ENCODE measurements around the gene GGCX.
"Not testable (repeated sequence)": the region's sequence is repeated elsewhere in the genome, so short reads cannot be mapped to it uniquely, and the experiment has no call there.

The GGCX gene

GRCh38 chr2:85561280-85562212 is at the start of gene GGCX:
GGCX (minus strand) TSS chr2:85561493; CDS start chr2:85561428, 65 bp downstream.
- DNase-seq (ENCODE audit: low read depth in 2 of 2) = peak; percentile 91 to 92

- DNase-seq (ENCODE audit: low read depth in 2 of 2) = no peak
Measured at GRCh38 chr2:85607268-85608215, 46.2 kb upstream of the GGCX start.

- DNase-seq (ENCODE audit: low read depth in 2 of 2) = no peak
Measured at GRCh38 chr2:85606116-85606455, 44.8 kb upstream of the GGCX start.

GRCh38 chr2:85605406-85606115 is 44.3 kb upstream of the GGCX start:
- no peak for DNase-seq (ENCODE audit: low read depth in 2 of 2)

- DNase-seq (ENCODE audit: low read depth in 2 of 2) = no peak
Measured at GRCh38 chr2:85604568-85605339, 43.5 kb upstream of the GGCX start.

- DNase-seq (ENCODE audit: low read depth in 2 of 2) = not testable (repeated sequence)
Measured at GRCh38 chr2:85604133-85604444, 42.8 kb upstream of the GGCX start.

GRCh38 chr2:85602476-85603234 is 41.4 kb upstream of the GGCX start, which contains the start of gene TMEM150A:
TMEM150A (minus strand) TSS chr2:85602698; CDS start chr2:85601948, 750 bp downstream.
- peak; percentile 70 to 74 for DNase-seq (ENCODE audit: low read depth in 2 of 2)

GRCh38 chr2:85601771-85602475 is 40.6 kb upstream of the GGCX start:
- DNase-seq (ENCODE audit: low read depth in 2 of 2) = no peak

- DNase-seq (ENCODE audit: low read depth in 2 of 2) = no peak
Measured at GRCh38 chr2:85600951-85601770, 39.9 kb upstream of the GGCX start.

- DNase-seq (ENCODE audit: low read depth in 2 of 2) = no peak
Measured at GRCh38 chr2:85600235-85600575, 38.9 kb upstream of the GGCX start.

- DNase-seq (ENCODE audit: low read depth in 2 of 2) = no peak
Measured at GRCh38 chr2:85599468-85600234, 38.4 kb upstream of the GGCX start.

- no peak for DNase-seq (ENCODE audit: low read depth in 2 of 2)
Measured at GRCh38 chr2:85598594-85599340, 37.5 kb upstream of the GGCX start.

GRCh38 chr2:85597241-85597640 is 35.9 kb upstream of the GGCX start:
- no peak for DNase-seq (ENCODE audit: low read depth in 2 of 2)

GRCh38 chr2:85596486-85597143 is 35.3 kb upstream of the GGCX start:
- no peak for DNase-seq (ENCODE audit: low read depth in 2 of 2)

- no peak for DNase-seq (ENCODE audit: low read depth in 2 of 2)
Measured at GRCh38 chr2:85596026-85596333, 34.7 kb upstream of the GGCX start.

- peak; percentile 73 to 78 for DNase-seq (ENCODE audit: low read depth in 2 of 2)
Measured at GRCh38 chr2:85595301-85596025, 34.2 kb upstream of the GGCX start, which contains the start of gene RNF181. RNF181 (plus strand) TSS chr2:85595745; CDS start chr2:85595764, 19 bp downstream.
